HepG2 (cell line): ENCODE results near the gene HSPE1. TPM values are rescaled to one million over a fixed set of nuclear protein-coding genes. Genes with fewer than 3 reads are reported as not detected.
A peak's percentile ranks its signal among the peaks of the same experiment; 100 is the strongest.

Experiments
- ARNT ChIP-seq: fragments of 450-650 bp; IDR thresholded peaks from 2 replicates; pipeline ENCODE4 v1.6.1; 2017
- FUBP1 ChIP-seq: sonication (generic); formaldehyde crosslinking; IDR thresholded peaks from 2 replicates; pipeline ENCODE4 v1.5.1; 2020; ENCODE audit warnings: missing genetic modification reagents, mild to moderate bottlenecking, borderline replicate concordance
- KDM3A ChIP-seq: IDR thresholded peaks from 2 replicates; pipeline ENCODE4 v1.6.1; 2018; ENCODE audit warnings: low read depth, missing compliant biosample characterization
- KLF12 ChIP-seq: sonication (generic); formaldehyde crosslinking; IDR thresholded peaks from 2 replicates; pipeline ENCODE4 v1.4.0; 2020; ENCODE audit warnings: missing genetic modification reagents, borderline replicate concordance
- MAFG ChIP-seq: sonication (generic); formaldehyde crosslinking; IDR thresholded peaks from 2 replicates; pipeline ENCODE4 v1.5.1; 2020; ENCODE audit warnings: mild to moderate bottlenecking, missing genetic modification reagents
- NPAS2 ChIP-seq: sonication (generic); formaldehyde crosslinking; IDR thresholded peaks from 2 replicates; pipeline ENCODE4 v1.8.0; 2022; ENCODE audit warnings: mild to moderate bottlenecking, missing genetic modification reagents, borderline replicate concordance
- NR2F1 ChIP-seq, 2 experiments: fragments of 450-650 bp in 1 of 2; formaldehyde crosslinking in 1 of 2; IDR thresholded peaks; 2 replicates each; pipeline versions ENCODE4 v1.5.0 to v1.6.1; 2016 to 2020; ENCODE audit warnings: mild to moderate bottlenecking in 1 of 2, missing compliant biosample characterization in 1 of 2, missing genetic modification reagents in 1 of 2, moderate library complexity in 1 of 2
- NR2F6 ChIP-seq, 2 experiments: IDR thresholded peaks; 2 replicates each; pipeline ENCODE4 v1.6.1; 2016; ENCODE audit warnings: antibody characterized with exemption in 1 of 2, mild to moderate bottlenecking in 1 of 2
- PAWR ChIP-seq: sonication (generic); formaldehyde crosslinking; IDR thresholded peaks from 2 replicates; pipeline ENCODE4 v1.4.0; 2020; ENCODE audit warnings: missing genetic modification reagents, mild to moderate bottlenecking, borderline replicate concordance
- SALL1 ChIP-seq: sonication (generic); formaldehyde crosslinking; IDR thresholded peaks from 2 replicates; pipeline ENCODE4 v1.8.0; 2022; ENCODE audit warnings: mild to moderate bottlenecking, missing genetic modification reagents
- SIN3A ChIP-seq: IDR thresholded peaks from 2 replicates; pipeline ENCODE4 v1.6.1; 2011; ENCODE audit warnings: low read depth, mild to moderate bottlenecking, control low read depth, low read length, borderline replicate concordance
- SKI ChIP-seq: fragments of 450-650 bp; IDR thresholded peaks from one replicate; pipeline ENCODE4 v1.6.1; 2018; ENCODE audit warnings: mild to moderate bottlenecking; ENCODE audit not compliant: partially characterized antibody
- SMAD3 ChIP-seq: sonication (generic); formaldehyde crosslinking; IDR thresholded peaks from 2 replicates; pipeline ENCODE4 v1.4.0; 2020; ENCODE audit warnings: missing genetic modification reagents
- SRSF1 ChIP-seq: fragments of 200-400 bp; formaldehyde crosslinking; optimal IDR thresholded peaks from 2 replicates; pipeline ENCODE3; 2017; ENCODE audit warnings: mild to moderate bottlenecking, low read depth, low read length, moderate library complexity
- TP53 ChIP-seq: sonication (generic); formaldehyde crosslinking; conservative IDR thresholded peaks from 2 replicates; pipeline ENCODE4 v1.4.0; 2020; ENCODE audit warnings: missing genetic modification reagents
- ZEB1 ChIP-seq: IDR thresholded peaks from 2 replicates; pipeline ENCODE4 v1.6.1; 2012; ENCODE audit warnings: mild to moderate bottlenecking, low read depth, inconsistent platforms; ENCODE audit not compliant: insufficient replicate concordance
- ZNF225 ChIP-seq: sonication (generic); formaldehyde crosslinking; IDR thresholded peaks from 2 replicates; pipeline ENCODE4 v1.4.0; 2020; ENCODE audit warnings: mild to moderate bottlenecking, missing genetic modification reagents
- ZNF354B ChIP-seq: sonication (generic); formaldehyde crosslinking; IDR thresholded peaks from 2 replicates; pipeline ENCODE4 v1.8.0; 2022; ENCODE audit warnings: mild to moderate bottlenecking, missing genetic modification reagents
- ZNF577 ChIP-seq: sonication (generic); formaldehyde crosslinking; IDR thresholded peaks from 2 replicates; pipeline ENCODE4 v1.4.0; 2020; ENCODE audit warnings: mild to moderate bottlenecking, low read depth, missing genetic modification reagents, borderline replicate concordance
- ZNF704 ChIP-seq: sonication (generic); formaldehyde crosslinking; IDR thresholded peaks from 2 replicates; pipeline ENCODE4 v1.8.1; 2023; ENCODE audit warnings: mild to moderate bottlenecking, inconsistent platforms, moderate library complexity, missing genetic modification reagents, borderline replicate concordance
- ZNF768 ChIP-seq: sonication (generic); formaldehyde crosslinking; IDR thresholded peaks from 2 replicates; pipeline ENCODE4 v1.4.0; 2020; ENCODE audit warnings: missing genetic modification reagents
- polyA plus RNA-seq, 8 experiments: library from polyadenylated mRNA; depleted of rRNA in 3 of 8; stranded (reverse) in 7 of 8; unstranded in 1 of 8; fragments of >200 nt; fragmentation: Illumina TruSeq in 4 of 8; extraction: Trizol in 4 of 8; gene quantifications; 2 replicates each; pipeline versions ENCODE4 v1.2.1 to v1.2.3, GENCODE V29; 2011 to 2016; ENCODE audit warnings: low read depth in 4 of 8, missing spikeins in 1 of 8, mixed read lengths in 1 of 8; ENCODE audit not compliant: insufficient read depth in 1 of 8
- total RNA-seq, 5 experiments: library from RNA; depleted of rRNA; stranded (reverse); fragments of >200 nt; fragmentation: Illumina TruSeq; extraction: Trizol; gene quantifications; 2 replicates each; pipeline ENCODE4 v1.2.3, GENCODE V29; 2016; ENCODE audit warnings: low read depth in 1 of 5
- TF ChIP-seq, protein P1 (sequence below): sonication (generic); formaldehyde crosslinking; IDR thresholded peaks from 2 replicates; pipeline ENCODE4 v1.8.0; 2023; ENCODE audit warnings: mild to moderate bottlenecking, missing genetic modification reagents
- TF ChIP-seq, protein P2 (sequence below): sonication (generic); formaldehyde crosslinking; IDR thresholded peaks from 2 replicates; pipeline ENCODE4 v1.4.0; 2020; ENCODE audit warnings: missing genetic modification reagents

Gene HSPE1
- total and polyA plus RNA-seq, 2 of the 13 experiments (the other 11 are each of a cell fraction or from before 2014, with no cell fraction given) = 244 to 823 TPM

DNA sequence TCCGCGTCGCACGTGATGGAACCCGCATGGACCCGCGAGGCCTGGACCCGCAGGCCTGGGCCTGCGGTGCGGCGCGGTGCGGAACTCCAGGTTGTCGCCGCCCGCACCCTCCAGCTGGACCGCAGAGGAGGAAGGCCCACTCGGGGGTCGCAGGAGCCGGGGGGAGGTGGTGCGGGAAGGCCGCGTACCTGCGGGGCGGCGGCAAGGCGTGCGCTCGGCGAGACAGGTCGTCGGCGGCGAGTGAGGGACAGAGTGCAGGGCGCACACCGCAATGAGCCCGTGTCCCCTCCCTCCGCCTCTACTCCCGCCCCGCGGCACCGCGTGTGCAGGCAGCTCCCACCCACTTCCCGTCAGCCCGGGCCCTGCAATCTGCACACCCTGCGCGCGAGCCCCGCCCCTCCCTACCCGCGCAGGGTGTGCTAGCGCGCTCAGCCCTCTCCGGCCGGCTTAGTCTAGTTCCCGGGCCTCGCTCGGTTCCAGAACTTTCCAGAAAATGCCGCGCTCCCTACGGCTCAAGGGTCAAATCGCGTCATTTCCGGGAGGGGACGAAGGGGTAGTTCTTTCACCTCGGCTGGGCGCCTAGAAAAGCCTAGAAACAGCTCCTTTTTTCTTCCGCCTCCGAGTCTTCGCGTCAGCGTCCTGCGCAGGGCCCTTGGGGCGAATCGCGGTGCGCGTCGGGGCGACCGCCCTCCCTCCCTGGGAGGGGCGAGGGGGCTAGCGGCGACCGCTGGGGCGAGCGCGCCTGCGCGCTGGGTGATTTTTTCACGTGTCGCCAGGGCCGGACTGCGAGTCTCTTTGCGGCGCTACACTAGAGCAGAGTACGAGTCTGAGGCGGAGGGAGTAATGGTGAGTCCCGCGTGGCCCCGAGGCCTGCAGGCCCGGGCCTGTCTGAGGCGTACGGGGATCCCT lies at the start of gene HSPE1, which contains the start of gene HSPD1 (continued):
- TF ChIP-seq FUBP1 = no peak
- 0 out of 2 replicates have a peak, but pooled peaks have one; percentile 82 for TF ChIP-seq MAFG (CRISPR knock-in tag)
- peak; percentile 88; the same call in 1 of the 2 replicates for TF ChIP-seq ZNF577 (CRISPR knock-in tag)
- peak; percentile 33 for TF ChIP-seq SRSF1
- peak; percentile 71 for TF ChIP-seq ZNF704 (CRISPR knock-in tag)
- peak; percentile 95 for TF ChIP-seq SIN3A
- peak; percentile 99 for TF ChIP-seq KLF12
- peak; percentile 42 for TF ChIP-seq SMAD3 (CRISPR knock-in tag)
- peak; percentile 93 for TF ChIP-seq SALL1 (CRISPR knock-in tag)
- TF ChIP-seq KDM3A (CRISPR knock-in tag) = peak; percentile 97
- peak; percentile 88; the same call in 1 of the 2 replicates for TF ChIP-seq ARNT
- peak; percentile 90 for TF ChIP-seq ZNF768 (CRISPR knock-in tag)
- TF ChIP-seq PAWR (CRISPR knock-in tag) = 0 out of 2 replicates have a peak, but pooled peaks have one; percentile 49
- peak; percentile 93 for TF ChIP-seq TP53 (CRISPR knock-in tag)
- peak; percentile 25 to 85; a peak in 3 of 4 replicates for TF ChIP-seq NR2F1 (CRISPR knock-in tag; IDR thresholded peaks at IDR 0.05)
- TF ChIP-seq, protein P1, sequence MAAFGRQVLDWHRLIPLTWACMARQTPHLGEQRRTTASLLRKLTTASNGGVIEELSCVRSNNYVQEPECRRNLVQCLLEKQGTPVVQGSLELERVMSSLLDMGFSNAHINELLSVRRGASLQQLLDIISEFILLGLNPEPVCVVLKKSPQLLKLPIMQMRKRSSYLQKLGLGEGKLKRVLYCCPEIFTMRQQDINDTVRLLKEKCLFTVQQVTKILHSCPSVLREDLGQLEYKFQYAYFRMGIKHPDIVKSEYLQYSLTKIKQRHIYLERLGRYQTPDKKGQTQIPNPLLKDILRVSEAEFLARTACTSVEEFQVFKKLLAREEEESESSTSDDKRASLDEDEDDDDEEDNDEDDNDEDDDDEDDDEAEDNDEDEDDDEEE (CRISPR knock-in tag) = peak; percentile 74
- peak; percentile 90 for TF ChIP-seq ZNF354B (CRISPR knock-in tag)
- peak; percentile 79 for TF ChIP-seq SKI
- TF ChIP-seq, protein P2, sequence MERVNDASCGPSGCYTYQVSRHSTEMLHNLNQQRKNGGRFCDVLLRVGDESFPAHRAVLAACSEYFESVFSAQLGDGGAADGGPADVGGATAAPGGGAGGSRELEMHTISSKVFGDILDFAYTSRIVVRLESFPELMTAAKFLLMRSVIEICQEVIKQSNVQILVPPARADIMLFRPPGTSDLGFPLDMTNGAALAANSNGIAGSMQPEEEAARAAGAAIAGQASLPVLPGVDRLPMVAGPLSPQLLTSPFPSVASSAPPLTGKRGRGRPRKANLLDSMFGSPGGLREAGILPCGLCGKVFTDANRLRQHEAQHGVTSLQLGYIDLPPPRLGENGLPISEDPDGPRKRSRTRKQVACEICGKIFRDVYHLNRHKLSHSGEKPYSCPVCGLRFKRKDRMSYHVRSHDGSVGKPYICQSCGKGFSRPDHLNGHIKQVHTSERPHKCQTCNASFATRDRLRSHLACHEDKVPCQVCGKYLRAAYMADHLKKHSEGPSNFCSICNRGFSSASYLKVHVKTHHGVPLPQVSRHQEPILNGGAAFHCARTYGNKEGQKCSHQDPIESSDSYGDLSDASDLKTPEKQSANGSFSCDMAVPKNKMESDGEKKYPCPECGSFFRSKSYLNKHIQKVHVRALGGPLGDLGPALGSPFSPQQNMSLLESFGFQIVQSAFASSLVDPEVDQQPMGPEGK (CRISPR knock-in tag) = peak; percentile 95; the same call in 1 of the 2 replicates
- TF ChIP-seq ZEB1 = peak; percentile 73
- peak; percentile 80 for TF ChIP-seq NR2F6 (IDR thresholded peaks at IDR 0.05)
- peak; percentile 84 for TF ChIP-seq NR2F6 (CRISPR knock-in tag; IDR thresholded peaks at IDR 0.05)
- peak; percentile 96 for TF ChIP-seq ZNF225 (CRISPR knock-in tag)
- no peak for TF ChIP-seq NPAS2 (CRISPR knock-in tag)
